Mesenchymal stem cell (in vitro differentiated cells and primary cell): Measurements from ENCODE around the gene GOLGA1.
"Not testable (repeated sequence)": the region's sequence is repeated elsewhere in the genome, so short reads cannot be mapped to it uniquely, and the experiment has no call there.

ENCODE experiments used
- DNase-seq: peaks from one replicate; pipeline ENCODE4 v3.0.0-alpha.2; 2013
- H2AFZ ChIP-seq: one replicate; pipeline ENCODE4 v1.6.1; 2013; ENCODE audit warnings: low read depth, mild to moderate bottlenecking, control low read depth, inconsistent platforms, low read length, moderate library complexity
- H2AK5ac ChIP-seq: 2 replicates; pipeline ENCODE4 v1.6.1; 2013; ENCODE audit warnings: low read length, moderate library complexity, mild to moderate bottlenecking, inconsistent platforms; ENCODE audit not compliant: severe bottlenecking
- H2BK120ac ChIP-seq: one replicate; pipeline ENCODE4 v1.6.1; 2013; ENCODE audit warnings: low read depth, mild to moderate bottlenecking, inconsistent platforms, low read length, moderate library complexity
- H2BK12ac ChIP-seq, 2 experiments: one replicate each; pipeline ENCODE4 v1.6.1; 2013; ENCODE audit warnings: inconsistent platforms in 2 of 2, low read length in 2 of 2, mild to moderate bottlenecking in 2 of 2, moderate library complexity in 2 of 2, control low read depth in 1 of 2
- H2BK15ac ChIP-seq: one replicate; pipeline ENCODE4 v1.6.1; 2013; ENCODE audit warnings: mild to moderate bottlenecking, low read depth, inconsistent platforms; ENCODE audit not compliant: poor library complexity, severe bottlenecking
- H2BK5ac ChIP-seq: 2 replicates; pipeline ENCODE4 v1.6.1; 2013; ENCODE audit warnings: low read depth, mild to moderate bottlenecking, low read length, control low read depth, inconsistent platforms; ENCODE audit not compliant: poor library complexity, severe bottlenecking
- H3K14ac ChIP-seq, 2 experiments: one replicate each; pipeline ENCODE4 v1.6.1; 2013; ENCODE audit warnings: inconsistent platforms in 2 of 2, low read length in 2 of 2, control low read depth in 1 of 2, mild to moderate bottlenecking in 1 of 2, moderate library complexity in 1 of 2
- H3K18ac ChIP-seq, 2 experiments: one replicate each; pipeline ENCODE4 v1.6.1; 2013; ENCODE audit warnings: inconsistent platforms in 2 of 2, low read length in 2 of 2, control low read depth in 1 of 2, low read depth in 1 of 2, mild to moderate bottlenecking in 1 of 2
- H3K23ac ChIP-seq, 2 experiments: one replicate each; pipeline ENCODE4 v1.6.1; 2013; ENCODE audit warnings: inconsistent platforms in 2 of 2, low read length in 2 of 2, mild to moderate bottlenecking in 2 of 2, moderate library complexity in 2 of 2, control low read depth in 1 of 2
- H3K27ac ChIP-seq: 2 replicates; pipeline ENCODE4 v1.5.1; 2013; ENCODE audit warnings: mild to moderate bottlenecking, moderate library complexity, low read length, control low read depth, inconsistent platforms; ENCODE audit not compliant: poor library complexity, severe bottlenecking
- H3K27me3 ChIP-seq, 2 experiments: 2 replicates each; pipeline versions ENCODE4 v1.6.1 to v1.7.0; 2013; ENCODE audit warnings: low read length in 2 of 2, mild to moderate bottlenecking in 2 of 2, moderate library complexity in 2 of 2, control low read depth in 1 of 2, inconsistent platforms in 1 of 2; ENCODE audit not compliant: control insufficient read depth in 1 of 2, insufficient read depth in 1 of 2
- H3K36me3 ChIP-seq, 2 experiments: 2 replicates each; pipeline versions ENCODE4 v1.6.1 to v1.7.0; 2013; ENCODE audit warnings: low read length in 2 of 2, control low read depth in 1 of 2, inconsistent platforms in 1 of 2, low read depth in 1 of 2, mild to moderate bottlenecking in 1 of 2; ENCODE audit not compliant: insufficient read depth in 2 of 2, control insufficient read depth in 1 of 2
- H3K4ac ChIP-seq, 2 experiments: one replicate each; pipeline ENCODE4 v1.6.1; 2013; ENCODE audit warnings: inconsistent platforms in 2 of 2, low read length in 2 of 2, mild to moderate bottlenecking in 2 of 2, moderate library complexity in 2 of 2, control low read depth in 1 of 2, low read depth in 1 of 2
- H3K4me1 ChIP-seq: 2 replicates; pipeline ENCODE4 v1.6.1; 2013; ENCODE audit warnings: low read depth, low read length, control low read depth; ENCODE audit not compliant: control insufficient read depth, insufficient read depth
- H3K4me2 ChIP-seq: 2 replicates; pipeline ENCODE4 v1.6.1; 2013; ENCODE audit warnings: low read length, mild to moderate bottlenecking, inconsistent platforms; ENCODE audit not compliant: poor library complexity, severe bottlenecking
- H3K4me3 ChIP-seq, 2 experiments: 2 replicates each; pipeline versions ENCODE4 v1.5.1 to v1.7.0; 2013; ENCODE audit warnings: low read length in 2 of 2, mild to moderate bottlenecking in 2 of 2, control low read depth in 1 of 2, low read depth in 1 of 2; ENCODE audit not compliant: insufficient read depth in 1 of 2
- H3K79me1 ChIP-seq: replicated peaks from 2 replicates; pipeline ENCODE4 v1.6.1; 2013; ENCODE audit warnings: mild to moderate bottlenecking, control low read depth, low read length, inconsistent platforms; ENCODE audit not compliant: poor library complexity, severe bottlenecking
- H3K9ac ChIP-seq: 2 replicates; pipeline ENCODE4 v1.7.0; 2013; ENCODE audit warnings: mild to moderate bottlenecking, low read length, moderate library complexity
- H3K9me3 ChIP-seq: 2 replicates; pipeline ENCODE4 v1.7.0; 2013; ENCODE audit warnings: mild to moderate bottlenecking, low read length; ENCODE audit not compliant: control insufficient read depth
- H4K8ac ChIP-seq: one replicate; pipeline ENCODE4 v1.6.1; 2013; ENCODE audit warnings: inconsistent platforms, mild to moderate bottlenecking, low read length, moderate library complexity
- H4K91ac ChIP-seq: one replicate; pipeline ENCODE4 v1.6.1; 2013; ENCODE audit warnings: mild to moderate bottlenecking, low read length, inconsistent platforms
- WGBS: methylation state at CpG from one replicate; pipeline ENCODE4 v1.1.7; 2013; ENCODE audit warnings: mixed read lengths; 5-methylcytosine and 5-hydroxymethylcytosine counted together

The GOLGA1 gene

DNA sequence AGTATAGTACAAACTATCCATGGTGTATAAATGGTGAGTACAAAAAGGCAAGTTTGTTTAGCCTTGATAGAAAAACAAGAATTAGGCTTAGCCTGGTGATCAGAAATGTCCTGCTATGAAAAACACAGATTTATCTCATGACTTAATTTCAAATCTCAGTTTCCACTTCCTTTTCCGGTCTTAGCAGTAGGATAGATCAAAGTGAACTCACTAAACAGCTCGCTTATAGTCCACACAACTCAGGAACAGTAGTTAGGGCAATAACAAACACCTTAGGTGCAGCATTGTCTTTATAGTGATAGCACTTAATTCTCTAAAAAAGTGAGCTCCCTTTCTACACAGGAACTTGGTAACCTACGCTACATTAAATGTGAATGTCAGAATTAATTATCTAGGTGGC is 11.4 kb downstream of the GOLGA1 start:
- Histone ChIP-seq H3K27me3 (no peaks in the 10 kb centered on the region), H2BK120ac (no peak overlapping the region), H3K4ac (no peak overlapping the region), H3K4me3 (no peak overlapping the region), H3K14ac (no peak overlapping the region), H3K9me3 (no peaks in the 10 kb centered on the region), H3K18ac (no peak overlapping the region), H2AK5ac (no peak overlapping the region), H4K8ac (no peak overlapping the region), H3K23ac (no peak overlapping the region), H3K4me2 (no peak overlapping the region), H3K4me1 (peaks cover 2% of the 10 kb centered on the region), H3K36me3 (peaks cover 5 to 83% of the 10 kb centered on the region in 2 experiments), H3K27ac (no peak overlapping the region), H3K79me1 (no peaks in the 10 kb centered on the region), H3K9ac (no peak overlapping the region), H2BK12ac (no peak overlapping the region), H2BK15ac (no peak overlapping the region), H4K91ac (no peak overlapping the region), H2AFZ (no peak overlapping the region), H2BK5ac (no peak overlapping the region)
- DNase-seq, result no peak
- WGBS, result 100% methylated on average over 2 of the region's 3 CpGs

DNA sequence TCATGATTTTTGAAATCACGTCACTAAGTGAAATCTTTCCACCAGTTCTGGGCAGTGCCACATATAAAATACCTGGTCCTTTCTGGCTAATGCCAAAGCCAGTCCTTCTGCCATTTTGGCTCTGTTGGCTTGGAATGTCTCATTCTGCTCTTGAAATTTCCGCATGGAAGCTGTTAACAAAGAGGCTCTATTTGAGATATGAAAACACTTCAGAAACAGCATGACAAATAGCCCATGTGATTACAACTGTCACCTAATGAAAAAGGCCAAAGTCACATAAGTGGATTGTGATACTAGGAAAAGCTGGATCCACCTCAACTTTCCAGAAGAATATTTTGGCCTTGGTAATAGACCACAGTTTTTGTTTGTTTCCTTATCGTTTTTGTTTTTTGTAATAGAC is 12.8 kb downstream of the GOLGA1 start:
- Histone ChIP-seq H2BK15ac (no peak overlapping the region), H2AK5ac (no peak overlapping the region), H2AFZ (no peak overlapping the region), H3K27ac (no peak overlapping the region), H3K9ac (no peak overlapping the region), H3K79me1 (no peaks in the 10 kb centered on the region), H4K8ac (no peak overlapping the region), H3K4me1 (no peaks in the 10 kb centered on the region), H2BK5ac (no peak overlapping the region), H2BK120ac (no peak overlapping the region), H3K9me3 (no peaks in the 10 kb centered on the region), H3K18ac (no peak overlapping the region), H3K4me3 (no peak overlapping the region), H3K23ac (no peak overlapping the region), H3K4ac (no peak overlapping the region), H3K4me2 (no peak overlapping the region), H4K91ac (no peak overlapping the region), H2BK12ac (no peak overlapping the region), H3K27me3 (no peaks in the 10 kb centered on the region), H3K36me3 (peaks cover 5 to 81% of the 10 kb centered on the region in 2 experiments), H3K14ac (no peak overlapping the region)
- WGBS, result 91% methylated on average over 2 of the region's 3 CpGs
- DNase-seq, result no peak

DNA sequence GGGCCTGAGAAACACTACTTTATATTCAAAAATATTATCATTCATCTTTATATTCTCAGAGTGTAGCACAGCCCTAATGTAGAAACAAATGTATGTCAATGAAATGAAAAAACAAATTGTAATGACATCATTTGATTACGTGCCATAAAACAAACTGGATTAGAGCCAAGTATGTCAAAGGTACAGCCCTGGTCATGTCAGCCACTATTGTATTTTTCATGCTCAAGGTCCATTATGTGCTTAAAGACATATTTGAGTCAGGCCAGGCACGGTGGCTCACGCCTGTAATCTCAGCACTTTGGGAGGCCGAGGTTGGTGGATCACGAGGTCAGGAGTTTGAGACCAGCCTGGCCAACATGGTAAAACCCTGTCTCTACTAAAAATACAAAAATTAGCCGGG is 20.5 kb downstream of the GOLGA1 start:
- 98% methylated on average over 5 of the region's 6 CpGs for WGBS
- H3K27ac ChIP-seq, H2BK15ac ChIP-seq, H4K8ac ChIP-seq, H3K27me3 ChIP-seq, H3K79me1 ChIP-seq, H3K18ac ChIP-seq, H2BK5ac ChIP-seq, H3K4me1 ChIP-seq, H3K23ac ChIP-seq, DNase-seq, H2AFZ ChIP-seq, H2BK120ac ChIP-seq, H3K4me3 ChIP-seq, H4K91ac ChIP-seq, H3K9ac ChIP-seq, H3K4ac ChIP-seq, H3K14ac ChIP-seq, H2AK5ac ChIP-seq, H2BK12ac ChIP-seq, H3K9me3 ChIP-seq, H3K4me2 ChIP-seq: not testable (repeated sequence)
- peaks cover 13 to 60% of the 10 kb centered on the region in 2 experiments for H3K36me3 ChIP-seq

- no peak overlapping the region for H2AK5ac ChIP-seq
- WGBS, result 97% methylated on average over 4 of the region's 5 CpGs
- H2BK5ac ChIP-seq, result no peak overlapping the region
- H2BK15ac ChIP-seq, result no peak overlapping the region
- H3K27me3 ChIP-seq, result no peaks in the 10 kb centered on the region
- H3K36me3 ChIP-seq, result peaks cover 22 to 70% of the 10 kb centered on the region in 2 experiments
- H2BK120ac ChIP-seq, result no peak overlapping the region
- no peak overlapping the region for H3K23ac ChIP-seq
- H4K8ac ChIP-seq, result no peak overlapping the region
- no peak overlapping the region for H3K9ac ChIP-seq
- no peak overlapping the region for H3K4me2 ChIP-seq
- no peak overlapping the region for H3K4me3 ChIP-seq
- H3K79me1 ChIP-seq, result no peaks in the 10 kb centered on the region
- DNase-seq, result no peak
- H4K91ac ChIP-seq, result no peak overlapping the region
- H3K27ac ChIP-seq, result no peak overlapping the region
- H2BK12ac ChIP-seq, result no peak overlapping the region
- no peak overlapping the region for H2AFZ ChIP-seq
- no peaks in the 10 kb centered on the region for H3K4me1 ChIP-seq
- H3K14ac ChIP-seq, result no peak overlapping the region
- no peaks in the 10 kb centered on the region for H3K9me3 ChIP-seq
- H3K18ac ChIP-seq, result no peak overlapping the region
- H3K4ac ChIP-seq, result no peak overlapping the region
These were observed 26.0 kb downstream of the GOLGA1 start for GRCh38 chr9:124914753-124915405.
